ENCODE results near the gene STK10. TPM values are rescaled to one million over a fixed set of nuclear protein-coding genes. Genes with fewer than 3 reads are reported as not detected.
A peak's percentile ranks its signal among the peaks of the same experiment; 100 is the strongest.

The STK10 gene
- total and polyA plus RNA-seq, 9 of the 15 experiments (the other 6 are each of a cell fraction or from before 2014, with no cell fraction given) = 0.30 to 6.7 (median 2.4) TPM

DNA sequence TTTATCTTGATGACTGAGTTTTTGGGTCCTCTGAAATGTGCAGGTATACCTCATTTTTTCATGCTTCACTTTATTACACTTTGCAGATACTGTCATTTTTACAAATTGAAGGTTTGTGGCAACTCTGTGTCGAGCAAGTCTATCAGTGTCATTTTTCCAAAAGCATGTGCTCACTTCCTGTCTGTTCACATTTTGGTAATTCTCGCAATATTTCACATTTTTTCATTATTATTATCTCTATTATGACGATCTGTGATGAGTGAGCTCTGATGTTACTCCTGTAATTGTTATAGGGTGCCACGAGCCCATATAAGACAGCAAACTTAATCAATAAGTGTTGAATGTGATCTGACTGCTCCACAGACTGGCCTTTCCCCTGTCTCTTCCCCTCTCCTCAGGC, 108.1 kb downstream of the STK10 start:
- Histone ChIP-seq H3K79me2 (ENCODE audit: control insufficient read depth, insufficient read depth, low read length) (no peaks in the 10 kb centered on the region), H3K4me2 (ENCODE audit: insufficient read depth, low read length) (no peak overlapping the region), H3K27me3 (ENCODE audit: control insufficient read depth in 2 of 2, insufficient read depth in 2 of 2, low read length in 2 of 2) (peaks cover 2 to 16% of the 10 kb centered on the region in 2 experiments; a peak in 2 of 5 replicates), H3K9me1 (ENCODE audit: control insufficient read depth, insufficient read depth, low read length) (no peaks in the 10 kb centered on the region), H3K4me3 (no peak overlapping the region), H2AFZ (ENCODE audit: low read depth, low read length) (0 out of 2 replicates have a peak overlapping the region, but pooled peaks have one; percentile 45), H3K36me3 (ENCODE audit: control insufficient read depth, insufficient read depth, low read length) (no peaks in the 10 kb centered on the region), H4K20me1 (replicated peaks; ENCODE audit: control insufficient read depth, insufficient read depth, low read length) (no peaks in the 10 kb centered on the region), H3K27ac (ENCODE audit: extremely low read depth, low read depth, low read length) (no peak overlapping the region), H3K9ac (ENCODE audit: insufficient read depth in 1 of 2, low read depth in 2 of 2, low read length in 2 of 2) (no peak overlapping the region), H3K4me1 (replicated peaks in 1 of 2; ENCODE audit: control insufficient read depth in 2 of 2, insufficient read depth in 2 of 2, low read length in 2 of 2) (no peaks in the 10 kb centered on the region; a peak in 2 of 5 replicates), H3K9me3 (replicated peaks; ENCODE audit: control insufficient read depth, insufficient read depth, low read depth, low read length) (0 out of 2 replicates have a peak, but pooled peaks cover 1% of the 10 kb centered on the region)
- ChIA-PET CTCF (ENCODE audit: low intra/inter-chr PET ratio) (no interaction called here), POLR2A (interaction anchor here (0.7 to 1.6 kb wide), 4 partner anchors 15 to 668 kb away, joined by 3 to 5 read pairs (median 4); no protein-coding TSS in a partner anchor)
- TF ChIP-seq NFE2 (IDR thresholded peaks at IDR 0.05; ENCODE audit: low read depth) (no peak), HNRNPH1 (optimal IDR thresholded peaks at IDR 0.05; ENCODE audit: low read depth, low read length) (no peak), AFF4 (CRISPR knock-in tag; IDR thresholded peaks at IDR 0.05) (no peak), STAT5A (IDR thresholded peaks at IDR 0.05; ENCODE audit: borderline replicate concordance, low read length) (no peak), ZNF655 (CRISPR knock-in tag; IDR thresholded peaks at IDR 0.05) (no peak), ZNF584 (CRISPR knock-in tag; IDR thresholded peaks at IDR 0.05; ENCODE audit: low read depth) (no peak), DIDO1 (tag; IDR thresholded peaks at IDR 0.05; ENCODE audit: low read depth) (no peak), ZNF76 (CRISPR knock-in tag; IDR thresholded peaks at IDR 0.05; ENCODE audit: borderline replicate concordance) (no peak), ZNF316 (IDR thresholded peaks at IDR 0.05) (no peak), MECOM (CRISPR knock-in tag; IDR thresholded peaks at IDR 0.05) (no peak), POLR2B (IDR thresholded peaks at IDR 0.05; ENCODE audit: low read depth, partially characterized antibody) (no peak), TCF15 (CRISPR knock-in tag; IDR thresholded peaks at IDR 0.05) (no peak), LARP7 (IDR thresholded peaks at IDR 0.05) (no peak), ZNF12 (CRISPR knock-in tag; IDR thresholded peaks at IDR 0.05) (no peak)
- TF ChIP-seq, protein P1, sequence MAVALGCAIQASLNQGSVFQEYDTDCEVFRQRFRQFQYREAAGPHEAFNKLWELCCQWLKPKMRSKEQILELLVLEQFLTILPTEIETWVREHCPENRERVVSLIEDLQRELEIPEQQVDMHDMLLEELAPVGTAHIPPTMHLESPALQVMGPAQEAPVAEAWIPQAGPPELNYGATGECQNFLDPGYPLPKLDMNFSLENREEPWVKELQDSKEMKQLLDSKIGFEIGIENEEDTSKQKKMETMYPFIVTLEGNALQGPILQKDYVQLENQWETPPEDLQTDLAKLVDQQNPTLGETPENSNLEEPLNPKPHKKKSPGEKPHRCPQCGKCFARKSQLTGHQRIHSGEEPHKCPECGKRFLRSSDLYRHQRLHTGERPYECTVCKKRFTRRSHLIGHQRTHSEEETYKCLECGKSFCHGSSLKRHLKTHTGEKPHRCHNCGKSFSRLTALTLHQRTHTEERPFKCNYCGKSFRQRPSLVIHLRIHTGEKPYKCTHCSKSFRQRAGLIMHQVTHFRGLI (CRISPR knock-in tag; IDR thresholded peaks at IDR 0.05) = no peak
- FAIRE-seq (no peak), ATAC-seq (no peak), DNase-seq (ENCODE audit: extremely low read depth in 1 of 4, low spot score in 3 of 4) (no peak)
- intact Hi-C loops (cut with micrococcal nuclease) (no loop called here), in situ Hi-C loops (cut with MboI) (no loop called here)
- 36% methylated on average over 4 of the region's 4 CpGs for WGBS (ENCODE audit: insufficient coverage, low coverage, missing lambda C conversion rate)
- BruUV-seq (replicated peaks) = no TSS peak
